Smooth muscle cell (in vitro differentiated cells): Measurements from ENCODE around the gene TP73. TPM values are rescaled to one million over a fixed set of nuclear protein-coding genes. Genes with fewer than 3 reads are reported as not detected.
A peak's percentile ranks its signal among the peaks of the same experiment; 100 is the strongest.
"Not testable (repeated sequence)": the region's sequence is repeated elsewhere in the genome, so short reads cannot be mapped to it uniquely, and the experiment has no call there.

Experiments used
- DNase-seq: peaks from one replicate; lab custom pipeline; 2025; ENCODE audit not compliant: unreplicated experiment; lab: John Stamatoyannopoulos, UW
- H2AFZ ChIP-seq: fragments of 200-600 bp; sonication (generic); 2 replicates; pipeline ENCODE4 v1.6.0; 2016; ENCODE audit warnings: antibody characterized with exemption, low read depth, mild to moderate bottlenecking
- H3F3A ChIP-seq: fragments of 200-600 bp; sonication (generic); 2 replicates; pipeline ENCODE4 v1.6.0; 2017; ENCODE audit warnings: antibody characterized with exemption, low read depth
- H3K27ac ChIP-seq: fragments of 200-600 bp; sonication (generic); 2 replicates; pipeline ENCODE4 v1.5.1; 2016; ENCODE audit warnings: low read depth, mild to moderate bottlenecking
- H3K27me3 ChIP-seq: fragments of 200-600 bp; sonication (generic); 2 replicates; pipeline ENCODE4 v1.6.1; 2016; ENCODE audit warnings: low read depth, mild to moderate bottlenecking
- H3K36me3 ChIP-seq: fragments of 200-600 bp; sonication (generic); 2 replicates; pipeline ENCODE4 v1.5.1; 2016; ENCODE audit warnings: low read depth
- H3K4me1 ChIP-seq: fragments of 200-600 bp; sonication (generic); 2 replicates; pipeline ENCODE4 v1.5.1; 2016; ENCODE audit warnings: low read depth
- H3K4me2 ChIP-seq: fragments of 200-600 bp; sonication (generic); 2 replicates; pipeline ENCODE4 v1.6.0; 2016; ENCODE audit warnings: mild to moderate bottlenecking
- H3K4me3 ChIP-seq: fragments of 200-600 bp; sonication (generic); 2 replicates; pipeline ENCODE4 v1.5.1; 2016; ENCODE audit warnings: mild to moderate bottlenecking
- H3K79me2 ChIP-seq: fragments of 200-600 bp; sonication (generic); 2 replicates; pipeline ENCODE4 v1.6.0; 2016; ENCODE audit warnings: low read depth, mild to moderate bottlenecking
- H3K9ac ChIP-seq: fragments of 200-600 bp; sonication (generic); 2 replicates; pipeline ENCODE4 v1.6.0; 2016; ENCODE audit warnings: low read depth
- H3K9me3 ChIP-seq: fragments of 200-600 bp; sonication (generic); replicated peaks from 2 replicates; pipeline ENCODE4 v1.5.1; 2016; ENCODE audit warnings: low read depth
- H4K20me1 ChIP-seq: fragments of 200-600 bp; sonication (generic); 2 replicates; pipeline ENCODE4 v1.6.0; 2016; ENCODE audit warnings: low read depth
- CTCF ChIP-seq: fragments of 200-600 bp; sonication (generic); IDR thresholded peaks from 2 replicates; pipeline ENCODE4 v1.5.1; 2017; ENCODE audit warnings: borderline replicate concordance, mild to moderate bottlenecking, antibody characterized with exemption; ENCODE audit not compliant: insufficient read depth, poor library complexity, severe bottlenecking
- WGBS: methylation state at CpG from one replicate; pipeline ENCODE4 v1.1.7; 2016; ENCODE audit warnings: low lambda C conversion rate; 5-methylcytosine and 5-hydroxymethylcytosine counted together
- polyA plus RNA-seq: library from polyadenylated mRNA; unstranded; fragments of >200 nt; fragmentation: Nextera tagmentation; extraction: Ambion mirVana; gene quantifications from 2 replicates; pipeline ENCODE4 v1.2.1, GENCODE V29; 2016
- total RNA-seq: library from RNA; depleted of rRNA; stranded (reverse); fragments of >200 nt; gene quantifications from 2 replicates; pipeline ENCODE4 v1.2.3, GENCODE V29; 2014

TP73 gene
- total and polyA plus RNA-seq, 2 experiments from 2014 or later = 0.22 TPM; not detected in 1

GRCh38 chr1:3724416-3725030, 72.2 kb downstream of the TP73 start:
- peak; percentile 34 for DNase-seq

GRCh38 chr1:3725366-3725765, 73.0 kb downstream of the TP73 start:
- no peak for DNase-seq
- Histone ChIP-seq H3K36me3 (no peaks in the 10 kb centered on the region), H3K9ac (no peak overlapping the region), H3K79me2 (no peaks in the 10 kb centered on the region), H4K20me1 (no peaks in the 10 kb centered on the region), H3K9me3 (no peaks in the 10 kb centered on the region), H3K4me3 (no peak overlapping the region), H3K27ac (no peak overlapping the region), H2AFZ (no peak overlapping the region), H3K4me2 (no peak overlapping the region), H3K4me1 (no peaks in the 10 kb centered on the region), H3K27me3 (no peaks in the 10 kb centered on the region), H3F3A (no peaks in the 10 kb centered on the region)
- 100% methylated on average over 2 of the region's 2 CpGs for WGBS
- no peak for TF ChIP-seq CTCF

More at GRCh38 chr1:3724416-3725030, 72.2 kb downstream of the TP73 start:
- 39% methylated on average over 18 of the region's 18 CpGs for WGBS
- H3K4me1 ChIP-seq, H3K4me3 ChIP-seq, H3F3A ChIP-seq, H3K9ac ChIP-seq, H4K20me1 ChIP-seq, H3K79me2 ChIP-seq, H3K36me3 ChIP-seq, H2AFZ ChIP-seq, H3K27ac ChIP-seq, H3K9me3 ChIP-seq, H3K4me2 ChIP-seq, H3K27me3 ChIP-seq: not testable (repeated sequence)
- peak; percentile 97 for TF ChIP-seq CTCF

GRCh38 chr1:3727042-3727824, 74.9 kb downstream of the TP73 start:
- Histone ChIP-seq H4K20me1 (no peaks in the 10 kb centered on the region), H2AFZ (no peak overlapping the region), H3K4me3 (no peak overlapping the region), H3K4me1 (no peaks in the 10 kb centered on the region), H3F3A (no peaks in the 10 kb centered on the region), H3K27me3 (no peaks in the 10 kb centered on the region), H3K9me3 (no peaks in the 10 kb centered on the region), H3K4me2 (no peak overlapping the region), H3K79me2 (no peaks in the 10 kb centered on the region), H3K36me3 (no peaks in the 10 kb centered on the region), H3K9ac (no peak overlapping the region), H3K27ac (no peak overlapping the region)
- DNase-seq = no peak
- TF ChIP-seq CTCF = peak; percentile 33
- 65% methylated on average over 35 of the region's 37 CpGs for WGBS
